Measurements from ENCODE around the gene ORAI3. TPM values are rescaled to one million over a fixed set of nuclear protein-coding genes. Genes with fewer than 3 reads are reported as not detected.

The ORAI3 gene
- total and polyA plus RNA-seq, 2 of the 13 experiments (the other 11 are each of a cell fraction or from before 2014, with no cell fraction given): 11.4 to 32.0 TPM

DNA sequence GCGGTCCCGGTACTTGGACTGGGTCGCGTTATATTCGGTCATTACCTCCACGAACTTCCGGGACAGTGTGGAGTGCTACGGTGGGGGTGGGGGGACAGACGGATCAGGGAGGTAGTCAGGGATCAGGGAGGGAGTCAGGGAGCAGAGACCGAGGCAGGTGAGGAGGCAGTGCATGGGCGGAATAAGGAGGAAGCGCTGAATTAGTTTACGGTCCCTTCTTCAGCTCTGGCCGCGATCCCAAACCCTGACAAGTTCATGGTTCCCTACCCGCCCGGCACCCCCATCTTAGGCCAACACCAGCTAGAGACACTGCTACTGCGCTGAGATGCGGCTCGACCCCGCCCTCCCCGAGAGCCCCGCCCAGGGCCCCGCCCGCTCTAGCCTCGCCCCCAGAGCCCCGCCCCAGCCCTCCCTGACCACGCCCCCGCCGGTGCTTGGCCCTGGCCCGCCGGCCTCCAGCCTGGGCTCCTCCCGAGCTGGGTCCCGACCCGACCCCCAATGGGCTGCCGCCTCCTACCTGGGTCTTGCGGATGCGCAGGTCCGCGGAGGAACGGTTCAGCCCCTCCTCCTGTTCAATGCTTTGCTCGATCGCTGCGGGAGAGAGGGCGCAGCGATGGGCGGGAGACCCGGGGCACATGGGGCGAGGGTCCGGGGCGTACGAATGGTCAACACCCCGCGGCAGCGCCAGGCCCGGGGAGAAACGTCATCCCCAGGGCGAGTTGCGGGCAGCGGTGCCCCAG, 48.3 kb downstream of the ORAI3 start (continued):
- TF ChIP-seq KLF13 (CRISPR knock-in tag; IDR thresholded peaks at IDR 0.05): peak; percentile 74; the same call in 1 of the 2 replicates
- TF ChIP-seq, protein P1, sequence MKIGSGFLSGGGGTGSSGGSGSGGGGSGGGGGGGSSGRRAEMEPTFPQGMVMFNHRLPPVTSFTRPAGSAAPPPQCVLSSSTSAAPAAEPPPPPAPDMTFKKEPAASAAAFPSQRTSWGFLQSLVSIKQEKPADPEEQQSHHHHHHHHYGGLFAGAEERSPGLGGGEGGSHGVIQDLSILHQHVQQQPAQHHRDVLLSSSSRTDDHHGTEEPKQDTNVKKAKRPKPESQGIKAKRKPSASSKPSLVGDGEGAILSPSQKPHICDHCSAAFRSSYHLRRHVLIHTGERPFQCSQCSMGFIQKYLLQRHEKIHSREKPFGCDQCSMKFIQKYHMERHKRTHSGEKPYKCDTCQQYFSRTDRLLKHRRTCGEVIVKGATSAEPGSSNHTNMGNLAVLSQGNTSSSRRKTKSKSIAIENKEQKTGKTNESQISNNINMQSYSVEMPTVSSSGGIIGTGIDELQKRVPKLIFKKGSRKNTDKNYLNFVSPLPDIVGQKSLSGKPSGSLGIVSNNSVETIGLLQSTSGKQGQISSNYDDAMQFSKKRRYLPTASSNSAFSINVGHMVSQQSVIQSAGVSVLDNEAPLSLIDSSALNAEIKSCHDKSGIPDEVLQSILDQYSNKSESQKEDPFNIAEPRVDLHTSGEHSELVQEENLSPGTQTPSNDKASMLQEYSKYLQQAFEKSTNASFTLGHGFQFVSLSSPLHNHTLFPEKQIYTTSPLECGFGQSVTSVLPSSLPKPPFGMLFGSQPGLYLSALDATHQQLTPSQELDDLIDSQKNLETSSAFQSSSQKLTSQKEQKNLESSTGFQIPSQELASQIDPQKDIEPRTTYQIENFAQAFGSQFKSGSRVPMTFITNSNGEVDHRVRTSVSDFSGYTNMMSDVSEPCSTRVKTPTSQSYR (CRISPR knock-in tag; IDR thresholded peaks at IDR 0.05; ENCODE audit: borderline replicate concordance): peak; percentile 54
- TF ChIP-seq ERF (CRISPR knock-in tag; IDR thresholded peaks at IDR 0.05): no peak; the same call in 1 of the 2 replicates
- TF ChIP-seq ZSCAN30 (CRISPR knock-in tag; IDR thresholded peaks at IDR 0.05): no peak
- TF ChIP-seq, protein P2, sequence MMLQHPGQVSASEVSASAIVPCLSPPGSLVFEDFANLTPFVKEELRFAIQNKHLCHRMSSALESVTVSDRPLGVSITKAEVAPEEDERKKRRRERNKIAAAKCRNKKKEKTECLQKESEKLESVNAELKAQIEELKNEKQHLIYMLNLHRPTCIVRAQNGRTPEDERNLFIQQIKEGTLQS (CRISPR knock-in tag; IDR thresholded peaks at IDR 0.05): no peak
- no peak for TF ChIP-seq TCF7L2 (IDR thresholded peaks at IDR 0.05; ENCODE audit: low read depth, low read length)
- no peak for TF ChIP-seq PCBP1 (IDR thresholded peaks at IDR 0.05; ENCODE audit: borderline replicate concordance, low read depth, low read length)
- TF ChIP-seq, protein P3, sequence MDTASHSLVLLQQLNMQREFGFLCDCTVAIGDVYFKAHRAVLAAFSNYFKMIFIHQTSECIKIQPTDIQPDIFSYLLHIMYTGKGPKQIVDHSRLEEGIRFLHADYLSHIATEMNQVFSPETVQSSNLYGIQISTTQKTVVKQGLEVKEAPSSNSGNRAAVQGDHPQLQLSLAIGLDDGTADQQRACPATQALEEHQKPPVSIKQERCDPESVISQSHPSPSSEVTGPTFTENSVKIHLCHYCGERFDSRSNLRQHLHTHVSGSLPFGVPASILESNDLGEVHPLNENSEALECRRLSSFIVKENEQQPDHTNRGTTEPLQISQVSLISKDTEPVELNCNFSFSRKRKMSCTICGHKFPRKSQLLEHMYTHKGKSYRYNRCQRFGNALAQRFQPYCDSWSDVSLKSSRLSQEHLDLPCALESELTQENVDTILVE (CRISPR knock-in tag; IDR thresholded peaks at IDR 0.05): no peak
- no peak for TF ChIP-seq CBX1 (IDR thresholded peaks at IDR 0.05; ENCODE audit: low read depth)
- TF ChIP-seq ZNF720 (CRISPR knock-in tag; IDR thresholded peaks at IDR 0.05): peak; percentile 65; the same call in 1 of the 2 replicates
- TF ChIP-seq ZNF264 (CRISPR knock-in tag; IDR thresholded peaks at IDR 0.05): no peak; the same call in 1 of the 2 replicates
- TF ChIP-seq DNMT3B (CRISPR knock-in tag; conservative IDR thresholded peaks at IDR 0.05): 0 out of 2 replicates have a peak, but pooled peaks have one; percentile 6
- 0 out of 2 replicates have a peak, but pooled peaks have one; percentile 47 for TF ChIP-seq ZNF619 (CRISPR knock-in tag; IDR thresholded peaks at IDR 0.05)
- TF ChIP-seq TOPORS (CRISPR knock-in tag; IDR thresholded peaks at IDR 0.05): peak; percentile 73
- TF ChIP-seq, protein P4, sequence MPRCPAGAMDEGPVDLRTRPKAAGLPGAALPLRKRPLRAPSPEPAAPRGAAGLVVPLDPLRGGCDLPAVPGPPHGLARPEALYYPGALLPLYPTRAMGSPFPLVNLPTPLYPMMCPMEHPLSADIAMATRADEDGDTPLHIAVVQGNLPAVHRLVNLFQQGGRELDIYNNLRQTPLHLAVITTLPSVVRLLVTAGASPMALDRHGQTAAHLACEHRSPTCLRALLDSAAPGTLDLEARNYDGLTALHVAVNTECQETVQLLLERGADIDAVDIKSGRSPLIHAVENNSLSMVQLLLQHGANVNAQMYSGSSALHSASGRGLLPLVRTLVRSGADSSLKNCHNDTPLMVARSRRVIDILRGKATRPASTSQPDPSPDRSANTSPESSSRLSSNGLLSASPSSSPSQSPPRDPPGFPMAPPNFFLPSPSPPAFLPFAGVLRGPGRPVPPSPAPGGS (CRISPR knock-in tag; IDR thresholded peaks at IDR 0.05): no peak
- TF ChIP-seq HNF4A (CRISPR knock-in tag; IDR thresholded peaks at IDR 0.05): peak; percentile 9
- TF ChIP-seq, protein P5, sequence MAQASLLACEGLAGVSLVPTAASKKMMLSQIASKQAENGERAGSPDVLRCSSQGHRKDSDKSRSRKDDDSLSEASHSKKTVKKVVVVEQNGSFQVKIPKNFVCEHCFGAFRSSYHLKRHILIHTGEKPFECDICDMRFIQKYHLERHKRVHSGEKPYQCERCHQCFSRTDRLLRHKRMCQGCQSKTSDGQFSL (CRISPR knock-in tag; IDR thresholded peaks at IDR 0.05): peak; percentile 79; the same call in 1 of the 2 replicates
- 0 out of 2 replicates have a peak, but pooled peaks have one; percentile 48 for TF ChIP-seq NFKBIZ (CRISPR knock-in tag; IDR thresholded peaks at IDR 0.05)
- TF ChIP-seq ZNF383 (CRISPR knock-in tag; IDR thresholded peaks at IDR 0.05; ENCODE audit: borderline replicate concordance): no peak
- 0 out of 2 replicates have a peak, but pooled peaks have one; percentile 17 for TF ChIP-seq SRF (IDR thresholded peaks at IDR 0.05; ENCODE audit: low read depth, low read length)
- TF ChIP-seq, protein P6, sequence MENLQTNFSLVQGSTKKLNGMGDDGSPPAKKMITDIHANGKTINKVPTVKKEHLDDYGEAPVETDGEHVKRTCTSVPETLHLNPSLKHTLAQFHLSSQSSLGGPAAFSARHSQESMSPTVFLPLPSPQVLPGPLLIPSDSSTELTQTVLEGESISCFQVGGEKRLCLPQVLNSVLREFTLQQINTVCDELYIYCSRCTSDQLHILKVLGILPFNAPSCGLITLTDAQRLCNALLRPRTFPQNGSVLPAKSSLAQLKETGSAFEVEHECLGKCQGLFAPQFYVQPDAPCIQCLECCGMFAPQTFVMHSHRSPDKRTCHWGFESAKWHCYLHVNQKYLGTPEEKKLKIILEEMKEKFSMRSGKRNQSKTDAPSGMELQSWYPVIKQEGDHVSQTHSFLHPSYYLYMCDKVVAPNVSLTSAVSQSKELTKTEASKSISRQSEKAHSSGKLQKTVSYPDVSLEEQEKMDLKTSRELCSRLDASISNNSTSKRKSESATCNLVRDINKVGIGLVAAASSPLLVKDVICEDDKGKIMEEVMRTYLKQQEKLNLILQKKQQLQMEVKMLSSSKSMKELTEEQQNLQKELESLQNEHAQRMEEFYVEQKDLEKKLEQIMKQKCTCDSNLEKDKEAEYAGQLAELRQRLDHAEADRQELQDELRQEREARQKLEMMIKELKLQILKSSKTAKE (CRISPR knock-in tag; IDR thresholded peaks at IDR 0.05; ENCODE audit: borderline replicate concordance): peak; percentile 78
